GM12801 (cell line): ENCODE data around the gene VARS1.

ENCODE experiments used
- TF ChIP-seq, protein P1 (sequence below): IDR thresholded peaks from one replicate; pipeline ENCODE4 v1.5.1; 2011; ENCODE audit warnings: control low read depth; ENCODE audit not compliant: insufficient read length; ENCODE audit errors: extremely low read depth

The VARS1 gene

DNA sequence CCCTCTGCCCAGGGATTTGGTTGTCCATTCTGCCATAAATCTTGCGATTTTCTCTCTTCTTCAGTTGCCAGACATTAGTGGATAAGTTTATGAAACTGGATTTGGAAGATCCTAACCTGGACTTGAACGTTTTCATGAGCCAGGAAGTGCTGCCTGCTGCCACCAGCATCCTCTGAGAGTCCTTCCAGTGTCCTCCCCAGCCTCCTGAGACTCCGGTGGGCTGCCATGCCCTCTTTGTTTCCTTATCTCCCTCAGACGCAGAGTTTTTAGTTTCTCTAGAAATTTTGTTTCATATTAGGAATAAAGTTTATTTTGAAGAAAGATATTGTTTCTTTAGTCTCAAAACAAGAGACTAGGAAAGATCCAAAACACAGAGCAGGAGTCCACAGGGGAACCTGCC lies 33.2 kb downstream of the VARS1 start, which contains the start of gene SAPCD1:
Gene SAPCD1 (plus strand): TSS at position 301 of the 400 bp plus-strand sequence. CDS start 399 bp downstream, outside the sequence.
- TF ChIP-seq, protein P1, sequence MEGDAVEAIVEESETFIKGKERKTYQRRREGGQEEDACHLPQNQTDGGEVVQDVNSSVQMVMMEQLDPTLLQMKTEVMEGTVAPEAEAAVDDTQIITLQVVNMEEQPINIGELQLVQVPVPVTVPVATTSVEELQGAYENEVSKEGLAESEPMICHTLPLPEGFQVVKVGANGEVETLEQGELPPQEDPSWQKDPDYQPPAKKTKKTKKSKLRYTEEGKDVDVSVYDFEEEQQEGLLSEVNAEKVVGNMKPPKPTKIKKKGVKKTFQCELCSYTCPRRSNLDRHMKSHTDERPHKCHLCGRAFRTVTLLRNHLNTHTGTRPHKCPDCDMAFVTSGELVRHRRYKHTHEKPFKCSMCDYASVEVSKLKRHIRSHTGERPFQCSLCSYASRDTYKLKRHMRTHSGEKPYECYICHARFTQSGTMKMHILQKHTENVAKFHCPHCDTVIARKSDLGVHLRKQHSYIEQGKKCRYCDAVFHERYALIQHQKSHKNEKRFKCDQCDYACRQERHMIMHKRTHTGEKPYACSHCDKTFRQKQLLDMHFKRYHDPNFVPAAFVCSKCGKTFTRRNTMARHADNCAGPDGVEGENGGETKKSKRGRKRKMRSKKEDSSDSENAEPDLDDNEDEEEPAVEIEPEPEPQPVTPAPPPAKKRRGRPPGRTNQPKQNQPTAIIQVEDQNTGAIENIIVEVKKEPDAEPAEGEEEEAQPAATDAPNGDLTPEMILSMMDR, result no peak

DNA sequence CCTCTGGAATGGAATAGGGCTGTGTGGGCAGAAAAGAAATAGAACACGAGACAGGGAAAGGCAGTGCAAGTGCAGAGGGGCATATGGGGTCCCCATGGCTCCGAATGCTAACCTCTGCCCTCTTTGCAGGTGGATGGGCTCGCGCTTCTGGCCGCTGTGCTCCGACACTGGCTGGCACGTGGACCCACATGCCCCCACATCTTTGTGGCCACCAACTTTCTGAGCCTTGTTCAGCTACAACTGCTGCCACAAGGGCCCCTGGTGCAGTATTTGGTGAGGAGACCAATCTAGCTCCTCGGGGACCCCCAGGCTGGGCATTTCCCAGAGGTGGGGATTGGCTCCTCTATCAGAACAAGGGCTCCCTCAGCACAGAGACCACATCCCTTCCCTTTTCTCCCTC lies 34.2 kb downstream of the VARS1 start:
- TF ChIP-seq, protein P1, result no peak

DNA sequence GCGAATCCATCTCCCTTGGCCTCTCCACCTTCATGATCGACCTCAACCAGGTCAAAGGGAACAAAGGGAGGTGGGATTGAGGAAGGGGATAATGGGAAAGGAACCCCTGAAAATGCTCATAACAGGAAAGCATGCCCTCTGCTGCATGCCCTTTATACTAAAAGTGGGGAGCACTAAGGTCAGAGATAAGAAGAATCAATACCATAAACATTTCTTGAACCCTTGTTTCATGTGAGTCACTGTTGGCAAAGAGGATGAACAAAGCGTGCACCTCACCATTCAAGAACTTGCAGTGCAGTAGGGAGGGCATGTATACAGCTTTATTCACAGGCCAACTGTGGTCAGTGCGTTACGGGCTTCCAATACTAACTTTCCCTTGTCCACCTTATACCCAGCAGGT lies 34.8 kb downstream of the VARS1 start:
- TF ChIP-seq, protein P1, result no peak

DNA sequence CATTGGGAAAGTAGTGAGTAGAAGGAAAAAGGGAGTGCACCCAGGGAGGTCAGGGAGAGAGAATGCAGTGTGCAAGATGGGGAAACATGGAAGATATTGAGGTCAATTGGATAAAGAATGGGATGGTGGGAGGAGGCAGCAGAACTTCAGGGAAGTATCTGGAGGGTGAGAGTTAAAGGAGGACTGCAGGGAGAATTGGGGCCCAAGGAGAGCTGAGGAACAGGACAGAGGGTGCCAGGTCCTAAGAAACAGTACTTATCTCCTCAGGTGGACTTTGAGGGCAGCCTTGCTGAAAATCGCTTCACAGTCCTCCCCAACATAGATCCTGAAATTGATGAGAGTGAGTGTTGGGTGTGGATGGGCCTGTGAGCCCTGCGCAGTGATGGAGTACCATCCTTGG lies 37.3 kb downstream of the VARS1 start:
- TF ChIP-seq, protein P1, result no peak

DNA sequence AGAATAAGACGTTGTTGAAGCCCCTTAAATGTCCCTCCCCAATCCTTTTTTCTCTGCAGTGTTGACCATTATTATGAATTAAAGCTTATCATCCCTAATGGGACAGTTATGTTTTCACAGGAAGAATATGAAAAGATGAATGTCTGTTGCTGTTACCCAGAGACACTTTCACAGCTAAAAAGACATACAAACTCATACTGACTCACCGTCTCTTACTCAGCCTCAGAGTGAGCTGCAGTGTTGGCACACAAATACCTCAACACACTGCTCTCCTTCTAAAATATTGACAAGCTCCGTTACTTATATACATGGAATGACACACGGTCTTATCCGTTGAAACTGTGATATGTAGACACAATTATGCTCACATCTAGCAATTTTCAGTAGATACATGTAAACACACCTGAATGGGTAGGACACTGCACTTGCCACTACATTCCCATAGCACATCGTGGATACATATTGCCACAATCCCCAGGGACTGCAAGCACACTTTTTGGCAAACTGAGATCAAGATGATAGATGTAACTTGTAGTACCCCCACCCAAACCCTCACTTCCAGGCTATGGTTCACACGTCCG lies 42.7 kb downstream of the VARS1 start:
- TF ChIP-seq, protein P1, result no peak

DNA sequence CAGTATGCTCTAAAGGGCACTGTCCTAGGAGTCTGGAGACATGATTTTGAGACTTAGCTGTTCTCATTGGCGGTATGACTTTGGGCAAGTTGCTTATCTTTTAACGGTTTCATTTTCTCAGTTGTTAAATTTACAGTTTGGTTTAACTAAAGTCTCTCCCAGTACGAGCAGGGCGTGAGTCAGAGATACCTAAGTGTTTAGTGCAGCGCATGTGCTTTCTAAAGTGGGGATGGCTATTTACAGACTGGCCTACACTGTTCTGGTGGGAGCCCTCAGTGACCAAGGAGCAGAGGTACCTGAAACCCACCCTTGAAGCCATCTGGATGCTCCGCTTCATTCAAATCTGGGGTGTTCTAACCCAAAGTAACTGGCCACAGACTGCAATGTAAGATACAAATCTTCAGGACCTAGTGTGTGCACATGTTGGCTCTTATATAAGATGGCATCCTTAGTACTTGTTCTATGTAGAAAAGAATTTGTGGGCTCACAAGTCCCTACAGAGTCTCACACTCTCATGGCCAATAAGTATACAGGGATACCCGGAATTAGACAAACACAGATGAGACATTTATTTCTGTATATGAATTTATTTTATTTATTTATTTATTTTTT lies 45.0 kb downstream of the VARS1 start:
- TF ChIP-seq, protein P1, result no peak

DNA sequence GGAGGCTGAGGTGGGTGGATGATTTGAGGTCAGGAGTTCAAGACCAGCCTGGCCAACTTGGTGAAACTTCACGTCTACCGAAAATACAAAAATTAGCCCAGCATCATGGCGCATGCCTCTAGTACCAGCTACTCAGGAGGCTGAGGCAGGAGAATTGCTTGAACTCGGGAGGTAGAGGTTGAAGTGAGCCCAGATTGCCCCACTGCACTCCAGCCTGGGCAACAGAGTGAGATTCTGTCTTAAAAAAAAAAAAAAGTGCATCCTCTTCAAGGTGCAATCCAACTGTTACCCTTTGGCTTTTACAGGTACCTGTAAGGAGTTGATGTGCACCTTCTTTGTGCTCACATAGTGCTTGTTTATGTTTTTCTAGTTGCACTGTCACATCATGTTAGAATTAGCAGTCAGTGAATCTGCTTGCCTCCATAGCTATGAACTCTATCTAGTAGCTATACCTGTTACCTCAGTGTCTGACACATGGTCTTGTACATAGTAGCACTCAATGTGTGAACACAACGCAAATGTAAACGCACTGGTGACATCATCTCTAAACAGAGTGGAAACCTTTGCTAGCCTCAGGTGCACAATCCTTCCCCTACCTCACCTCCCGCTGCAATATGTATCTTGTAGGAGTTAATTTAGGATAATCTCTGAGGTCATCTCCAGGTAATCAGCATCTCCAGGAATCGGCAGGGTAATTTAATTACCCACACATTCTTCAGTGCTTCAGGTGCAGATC lies 46.1 kb downstream of the VARS1 start:
- TF ChIP-seq, protein P1, result no peak
